PC-3 (cell line): ENCODE data around the gene STPG3. TPM values are rescaled to one million over a fixed set of nuclear protein-coding genes. Genes with fewer than 3 reads are reported as not detected.
A peak's percentile ranks its signal among the peaks of the same experiment; 100 is the strongest.

ENCODE experiments used
- ATAC-seq: fragments of 200-7000 bp; cut with Tn5 transposase; 2 replicates; pipeline ENCODE4 v1.9.1; 2020; ENCODE audit warnings: mild to moderate bottlenecking, moderate library complexity
- BruUV-seq: library from RNA; stranded (reverse); fragments of 400-500 nt; replicated peaks from 2 replicates; lab custom pipeline; 2021; lab: Mats Ljungman, UMichigan
- CTCF ChIA-PET: fragments of 300-600 bp; sonication (Branson Sonifier 250); formaldehyde crosslinking; loops from one replicate; lab custom pipeline; 2022; ENCODE audit warnings: antibody characterized with exemption; lab: Charles Lee
- POLR2A ChIA-PET: fragments of 300-600 bp; sonication (Branson Sonifier 250); formaldehyde crosslinking; loops from one replicate; lab custom pipeline; 2022; ENCODE audit warnings: antibody characterized with exemption; ENCODE audit not compliant: unreplicated experiment; lab: Charles Lee
- DNase-seq: peaks from one replicate; pipeline ENCODE4 v3.0.0-alpha.2; 2015
- H2AFZ ChIP-seq: fragments of 300-600 bp; sonication (generic); 2 replicates; pipeline ENCODE4 v1.6.0; 2016; ENCODE audit warnings: antibody characterized with exemption, low read length
- H3F3A ChIP-seq: fragments of 300-600 bp; sonication (generic); one replicate; pipeline ENCODE4 v1.6.0; 2017; ENCODE audit warnings: antibody characterized with exemption, low read length, control low read depth, mild to moderate bottlenecking; ENCODE audit not compliant: unreplicated experiment
- H3K27ac ChIP-seq: fragments of 300-600 bp; sonication (generic); 2 replicates; pipeline ENCODE4 v1.5.1; 2016; ENCODE audit warnings: mild to moderate bottlenecking, low read length
- H3K27me3 ChIP-seq: fragments of 300-600 bp; sonication (generic); 2 replicates; pipeline ENCODE4 v1.6.1; 2016; ENCODE audit warnings: low read length, mixed read lengths
- H3K36me3 ChIP-seq: fragments of 300-600 bp; sonication (generic); 2 replicates; pipeline ENCODE4 v1.6.1; 2016; ENCODE audit warnings: low read depth, mixed run types, low read length, mixed read lengths
- H3K4me1 ChIP-seq: fragments of 300-600 bp; sonication (generic); 2 replicates; pipeline ENCODE4 v1.5.1; 2016; ENCODE audit warnings: low read length; ENCODE audit not compliant: insufficient read depth
- H3K4me2 ChIP-seq: fragments of 300-600 bp; sonication (generic); 2 replicates; pipeline ENCODE4 v1.6.0; 2016; ENCODE audit warnings: low read length
- H3K4me3 ChIP-seq: fragments of 300-600 bp; sonication (generic); 2 replicates; pipeline ENCODE4 v1.5.1; 2016; ENCODE audit warnings: mild to moderate bottlenecking, low read length, mixed read lengths
- H3K79me2 ChIP-seq: fragments of 300-600 bp; sonication (generic); 2 replicates; pipeline ENCODE4 v1.6.1; 2017; ENCODE audit warnings: low read length, mixed read lengths
- H3K9ac ChIP-seq: fragments of 300-600 bp; sonication (generic); 2 replicates; pipeline ENCODE4 v1.6.0; 2016; ENCODE audit warnings: mild to moderate bottlenecking, low read length
- H3K9me2 ChIP-seq: fragments of 300-600 bp; sonication (generic); replicated peaks from 2 replicates; pipeline ENCODE4 v1.6.1; 2016; ENCODE audit warnings: mixed run types, low read length, mixed read lengths
- H3K9me3 ChIP-seq: fragments of 300-600 bp; sonication (generic); 2 replicates; pipeline ENCODE4 v1.6.1; 2016; ENCODE audit warnings: low read length, mixed read lengths
- H4K20me1 ChIP-seq: fragments of 300-600 bp; sonication (generic); 2 replicates; pipeline ENCODE4 v1.6.1; 2016; ENCODE audit warnings: low read length, mixed read lengths
- CTCF ChIP-seq: fragments of 300-600 bp; sonication (generic); conservative IDR thresholded peaks from 2 replicates; pipeline ENCODE4 v1.5.1; 2017; ENCODE audit warnings: antibody characterized with exemption, low read depth, mild to moderate bottlenecking, low read length
- EZH2 ChIP-seq: fragments of 300-600 bp; sonication (generic); IDR thresholded peaks from one replicate; pipeline ENCODE4 v1.6.1; 2017; ENCODE audit warnings: antibody characterized with exemption, mild to moderate bottlenecking, low read length; ENCODE audit not compliant: unreplicated experiment
- EZH2phosphoT487 ChIP-seq: fragments of 300-600 bp; sonication (generic); IDR thresholded peaks from 2 replicates; pipeline ENCODE4 v1.6.1; 2018; ENCODE audit warnings: mild to moderate bottlenecking, antibody characterized with exemption, low read length, borderline replicate concordance
- intact Hi-C: fragments of 100-400 bp; cut with micrococcal nuclease; formaldehyde crosslinking; loops from 2 replicates; pipeline ENCODE4 v1.9.0; 2023
- total RNA-seq: library from RNA; depleted of rRNA; stranded (reverse); fragments of >200 nt; gene quantifications from 2 replicates; pipeline ENCODE4 v1.2.3, GENCODE V29; 2014

STPG3 gene
- total RNA-seq, 1 experiment from 2014 or later, result not detected

GRCh38 chr9:137217276-137218211 lies 33.5 kb upstream of the STPG3 start:
- TF ChIP-seq EZH2 (no peak), EZH2phosphoT487 (no peak), CTCF (no peak)
- DNase-seq, result peak; percentile 84
- peak overlapping the region; percentile 59 for H3K9ac ChIP-seq

GRCh38 chr9:137218212-137218753 lies 32.8 kb upstream of the STPG3 start:
- BruUV-seq, result no TSS peak
- POLR2A ChIA-PET, result interaction anchor here (0.7 kb wide), 1 partner anchor 68 kb away, joined by 5 read pairs; no protein-coding TSS in a partner anchor

More at GRCh38 chr9:137217276-137218211, 33.5 kb upstream of the STPG3 start:
- Histone ChIP-seq H3K27ac (peak overlapping the region; percentile 42), H3K79me2 (no peaks in the 10 kb centered on the region), H3K4me1 (peaks cover 24% of the 10 kb centered on the region), H3K4me3 (peak overlapping the region; percentile 70), H3K27me3 (no peaks in the 10 kb centered on the region), H3F3A (no peaks in the 10 kb centered on the region), H3K4me2 (peak overlapping the region; percentile 90), H3K9me3 (no peaks in the 10 kb centered on the region), H2AFZ (peak overlapping the region; percentile 38; the same call in 1 of the 2 replicates), H3K36me3 (no peaks in the 10 kb centered on the region), H3K9me2 (no peaks in the 10 kb centered on the region), H4K20me1 (no peaks in the 10 kb centered on the region)
- ChIA-PET POLR2A (interaction anchor here (0.5 to 0.7 kb wide), 2 partner anchors 67 to 131 kb away, joined by 5 to 7 read pairs; no protein-coding TSS in a partner anchor), CTCF (no interaction called here)
- ATAC-seq, result peak; percentile 70
- intact Hi-C loops, result no loop called here
- BruUV-seq, result TSS peak; percentile 66

More at GRCh38 chr9:137218212-137218753, 32.8 kb upstream of the STPG3 start:
- peak overlapping the region; percentile 90 for H3K4me2 ChIP-seq
- no peaks in the 10 kb centered on the region for H3K9me3 ChIP-seq
- intact Hi-C loops, result no loop called here
- H3K27ac ChIP-seq, result peak overlapping the region; percentile 10
- H3K4me1 ChIP-seq, result peaks cover 24% of the 10 kb centered on the region
- no peak overlapping the region; the same call in 1 of the 2 replicates for H3K9ac ChIP-seq
- no peak for DNase-seq
- H3K4me3 ChIP-seq, result peak overlapping the region; percentile 70
- H4K20me1 ChIP-seq, result no peaks in the 10 kb centered on the region
- H3K36me3 ChIP-seq, result no peaks in the 10 kb centered on the region
- H3K79me2 ChIP-seq, result no peaks in the 10 kb centered on the region
- TF ChIP-seq CTCF (no peak), EZH2 (no peak), EZH2phosphoT487 (no peak)
- H2AFZ ChIP-seq, result no peak overlapping the region
- no peaks in the 10 kb centered on the region for H3F3A ChIP-seq
- CTCF ChIA-PET, result no interaction called here
- H3K9me2 ChIP-seq, result no peaks in the 10 kb centered on the region
- peak; percentile 2 for ATAC-seq
- H3K27me3 ChIP-seq, result no peaks in the 10 kb centered on the region
